Neutrophil (primary cell): ENCODE measurements around the gene ZFAND3.

Source experiments
- H3K27ac ChIP-seq: fragments of 200-600 bp; sonication (generic); 2 replicates; pipeline ENCODE4 v1.5.1; 2016; ENCODE audit warnings: mild to moderate bottlenecking, moderate library complexity
- H3K27me3 ChIP-seq: fragments of 200-600 bp; sonication (generic); 2 replicates; pipeline ENCODE4 v1.6.0; 2016; ENCODE audit warnings: mild to moderate bottlenecking
- H3K36me3 ChIP-seq: fragments of 200-600 bp; sonication (generic); 2 replicates; pipeline ENCODE4 v1.5.1; 2017
- H3K4me1 ChIP-seq, 2 experiments: fragments of 200-600 bp in 1 of 2; sonication (generic) in 1 of 2; 1 replicate in 1 of 2; 2 replicates in 1 of 2; pipeline versions ENCODE4 v1.5.1 to v1.6.1; 2013 to 2016; ENCODE audit warnings: low read depth in 1 of 2, low read length in 1 of 2, mild to moderate bottlenecking in 1 of 2, moderate library complexity in 1 of 2; ENCODE audit not compliant: control insufficient read depth in 1 of 2, insufficient read depth in 1 of 2
- H3K4me3 ChIP-seq, 2 experiments: fragments of 200-600 bp in 1 of 2; sonication (generic) in 1 of 2; 1 replicate in 1 of 2; 2 replicates in 1 of 2; pipeline ENCODE4 v1.5.1; 2013 to 2016; ENCODE audit warnings: low read depth in 1 of 2, low read length in 1 of 2, mild to moderate bottlenecking in 1 of 2, moderate library complexity in 1 of 2
- H3K9me3 ChIP-seq: fragments of 200-600 bp; sonication (generic); 2 replicates; pipeline ENCODE4 v1.5.1; 2016
- TF ChIP-seq, protein P1 (sequence below): fragments of 200-600 bp; sonication (generic); IDR thresholded peaks from 2 replicates; pipeline ENCODE4 v1.5.1; 2016; ENCODE audit warnings: antibody characterized with exemption

ZFAND3 gene

DNA sequence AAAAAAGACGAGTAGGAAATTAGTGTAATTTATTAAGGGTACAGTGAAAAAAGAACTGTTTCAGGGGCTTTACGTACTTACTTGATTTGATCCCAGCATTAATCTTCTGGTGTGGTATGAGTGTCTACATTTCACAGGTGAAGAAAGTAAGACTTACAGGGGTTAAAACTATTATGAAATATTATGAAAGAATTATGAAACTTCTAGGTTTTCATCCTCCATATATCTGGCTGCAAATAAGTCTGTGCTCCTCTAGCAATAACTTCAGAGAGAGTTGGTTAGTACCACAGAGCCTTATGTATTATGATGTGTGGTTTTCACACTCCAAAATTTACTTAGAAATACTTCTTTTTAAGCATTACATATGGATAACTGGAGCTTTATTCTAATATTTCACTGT lies 41.9 kb downstream of the ZFAND3 start:
- peaks cover 4% of the 10 kb centered on the region for H3K36me3 ChIP-seq
- H3K4me1 ChIP-seq = peaks cover 31 to 34% of the 10 kb centered on the region in 2 experiments
- TF ChIP-seq, protein P1, sequence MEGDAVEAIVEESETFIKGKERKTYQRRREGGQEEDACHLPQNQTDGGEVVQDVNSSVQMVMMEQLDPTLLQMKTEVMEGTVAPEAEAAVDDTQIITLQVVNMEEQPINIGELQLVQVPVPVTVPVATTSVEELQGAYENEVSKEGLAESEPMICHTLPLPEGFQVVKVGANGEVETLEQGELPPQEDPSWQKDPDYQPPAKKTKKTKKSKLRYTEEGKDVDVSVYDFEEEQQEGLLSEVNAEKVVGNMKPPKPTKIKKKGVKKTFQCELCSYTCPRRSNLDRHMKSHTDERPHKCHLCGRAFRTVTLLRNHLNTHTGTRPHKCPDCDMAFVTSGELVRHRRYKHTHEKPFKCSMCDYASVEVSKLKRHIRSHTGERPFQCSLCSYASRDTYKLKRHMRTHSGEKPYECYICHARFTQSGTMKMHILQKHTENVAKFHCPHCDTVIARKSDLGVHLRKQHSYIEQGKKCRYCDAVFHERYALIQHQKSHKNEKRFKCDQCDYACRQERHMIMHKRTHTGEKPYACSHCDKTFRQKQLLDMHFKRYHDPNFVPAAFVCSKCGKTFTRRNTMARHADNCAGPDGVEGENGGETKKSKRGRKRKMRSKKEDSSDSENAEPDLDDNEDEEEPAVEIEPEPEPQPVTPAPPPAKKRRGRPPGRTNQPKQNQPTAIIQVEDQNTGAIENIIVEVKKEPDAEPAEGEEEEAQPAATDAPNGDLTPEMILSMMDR = no peak
- H3K27ac ChIP-seq = peak overlapping the region; percentile 35
- H3K27me3 ChIP-seq = no peaks in the 10 kb centered on the region
- no peak overlapping the region for H3K4me3 ChIP-seq
- H3K9me3 ChIP-seq = no peaks in the 10 kb centered on the region

DNA sequence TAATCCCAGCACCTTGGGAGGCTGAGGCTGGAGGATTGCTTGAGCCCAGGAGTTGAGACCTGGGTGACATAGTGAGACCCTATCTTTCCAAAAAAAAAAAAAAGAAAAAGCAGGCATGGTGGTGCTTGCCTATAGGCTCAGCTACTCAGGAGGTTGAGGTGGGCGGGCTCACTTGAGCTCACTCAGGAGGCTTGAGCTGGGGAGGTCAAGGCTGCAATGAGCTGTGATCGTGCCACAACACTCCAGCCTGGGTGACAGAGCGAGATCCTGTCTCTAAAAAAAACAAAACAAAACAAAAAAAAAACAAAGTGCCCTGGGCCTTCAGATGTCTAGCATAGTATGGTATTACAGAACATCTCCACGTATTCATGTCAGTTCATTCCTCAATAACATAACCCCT lies 42.9 kb downstream of the ZFAND3 start:
- Histone ChIP-seq H3K4me3 (no peak overlapping the region), H3K4me1 (peaks cover 34 to 38% of the 10 kb centered on the region in 2 experiments)
- TF ChIP-seq, protein P1 = no peak

DNA sequence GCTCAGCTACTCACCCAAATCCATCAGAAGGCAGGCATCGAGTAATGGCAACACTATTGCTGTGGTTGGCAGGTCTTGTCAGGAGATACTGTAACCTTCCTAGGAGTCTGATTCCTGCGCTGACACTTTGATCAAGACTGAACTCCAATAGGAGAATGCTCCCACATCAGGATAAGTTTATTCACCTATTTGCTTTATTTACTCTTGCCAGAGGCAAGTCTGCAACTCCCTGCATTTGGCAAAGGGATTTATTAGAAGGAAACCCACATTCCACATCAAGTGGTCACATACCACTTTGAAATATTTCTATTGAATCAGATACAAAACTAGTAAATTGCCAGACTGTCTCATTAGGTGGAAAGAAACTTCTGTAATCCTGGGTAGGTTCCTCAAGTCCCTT lies 43.5 kb downstream of the ZFAND3 start:
- no peaks in the 10 kb centered on the region for H3K27me3 ChIP-seq
- H3K4me3 ChIP-seq = no peak overlapping the region
- H3K36me3 ChIP-seq = peaks cover 4% of the 10 kb centered on the region
- TF ChIP-seq, protein P1 = no peak
- H3K9me3 ChIP-seq = no peaks in the 10 kb centered on the region
- no peak overlapping the region for H3K27ac ChIP-seq
- H3K4me1 ChIP-seq = peaks cover 39 to 43% of the 10 kb centered on the region in 2 experiments

More for the DNA sequence above, 42.9 kb downstream of the ZFAND3 start:
- H3K9me3 ChIP-seq = no peaks in the 10 kb centered on the region
- H3K36me3 ChIP-seq = peaks cover 4% of the 10 kb centered on the region
- no peaks in the 10 kb centered on the region for H3K27me3 ChIP-seq
- H3K27ac ChIP-seq = no peak overlapping the region

DNA sequence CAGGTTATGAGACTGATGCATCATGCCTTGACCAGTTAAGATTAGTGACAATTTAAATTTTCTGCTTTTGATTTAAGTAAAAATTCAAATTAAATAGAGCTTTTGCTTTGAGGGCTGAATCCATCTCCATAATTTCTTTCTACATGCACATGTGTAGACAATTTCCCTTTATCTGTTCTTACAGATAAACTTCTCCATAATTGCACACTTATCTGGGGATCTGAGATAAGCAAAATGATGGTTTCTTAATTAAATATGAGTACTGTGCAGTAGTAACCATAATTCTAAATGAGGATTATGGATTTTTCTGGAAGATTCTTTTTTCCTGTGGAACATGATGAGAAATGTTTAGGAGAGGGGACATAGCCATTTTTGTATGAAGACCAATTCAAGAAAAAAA lies 44.7 kb downstream of the ZFAND3 start:
- H3K9me3 ChIP-seq = no peaks in the 10 kb centered on the region
- TF ChIP-seq, protein P1 = no peak
- no peak overlapping the region for H3K4me3 ChIP-seq
- peaks cover 4% of the 10 kb centered on the region for H3K36me3 ChIP-seq
- H3K4me1 ChIP-seq = peaks cover 49 to 54% of the 10 kb centered on the region in 2 experiments
- H3K27me3 ChIP-seq = no peaks in the 10 kb centered on the region
- no peak overlapping the region for H3K27ac ChIP-seq

DNA sequence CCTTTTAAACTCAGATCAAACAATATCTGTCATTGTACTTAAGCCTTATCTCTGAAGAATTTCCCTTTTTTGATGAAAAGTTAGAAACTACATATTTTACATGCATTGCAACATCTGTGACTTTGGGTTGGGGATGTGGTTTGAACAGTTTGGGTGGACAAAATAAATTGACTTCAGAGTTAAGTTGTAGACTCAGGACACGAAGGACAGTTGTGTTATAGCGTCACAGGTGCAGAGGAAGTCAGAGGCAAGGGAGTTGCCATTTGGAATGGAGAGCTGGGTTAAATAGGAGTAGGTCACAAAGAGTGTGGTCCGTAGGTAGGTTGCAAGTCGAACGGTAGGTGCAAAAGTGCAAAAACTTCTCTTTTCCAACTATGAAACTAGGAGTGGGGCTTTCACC lies 46.0 kb downstream of the ZFAND3 start:
- H3K36me3 ChIP-seq = peaks cover 4% of the 10 kb centered on the region
- H3K27ac ChIP-seq = peak overlapping the region; percentile 42
- H3K4me3 ChIP-seq = no peak overlapping the region
- H3K27me3 ChIP-seq = no peaks in the 10 kb centered on the region
- TF ChIP-seq, protein P1 = no peak
- peaks cover 49 to 54% of the 10 kb centered on the region in 2 experiments for H3K4me1 ChIP-seq
- no peaks in the 10 kb centered on the region for H3K9me3 ChIP-seq
